ENCODE results near the gene FAM222A.

FAM222A gene

DNA sequence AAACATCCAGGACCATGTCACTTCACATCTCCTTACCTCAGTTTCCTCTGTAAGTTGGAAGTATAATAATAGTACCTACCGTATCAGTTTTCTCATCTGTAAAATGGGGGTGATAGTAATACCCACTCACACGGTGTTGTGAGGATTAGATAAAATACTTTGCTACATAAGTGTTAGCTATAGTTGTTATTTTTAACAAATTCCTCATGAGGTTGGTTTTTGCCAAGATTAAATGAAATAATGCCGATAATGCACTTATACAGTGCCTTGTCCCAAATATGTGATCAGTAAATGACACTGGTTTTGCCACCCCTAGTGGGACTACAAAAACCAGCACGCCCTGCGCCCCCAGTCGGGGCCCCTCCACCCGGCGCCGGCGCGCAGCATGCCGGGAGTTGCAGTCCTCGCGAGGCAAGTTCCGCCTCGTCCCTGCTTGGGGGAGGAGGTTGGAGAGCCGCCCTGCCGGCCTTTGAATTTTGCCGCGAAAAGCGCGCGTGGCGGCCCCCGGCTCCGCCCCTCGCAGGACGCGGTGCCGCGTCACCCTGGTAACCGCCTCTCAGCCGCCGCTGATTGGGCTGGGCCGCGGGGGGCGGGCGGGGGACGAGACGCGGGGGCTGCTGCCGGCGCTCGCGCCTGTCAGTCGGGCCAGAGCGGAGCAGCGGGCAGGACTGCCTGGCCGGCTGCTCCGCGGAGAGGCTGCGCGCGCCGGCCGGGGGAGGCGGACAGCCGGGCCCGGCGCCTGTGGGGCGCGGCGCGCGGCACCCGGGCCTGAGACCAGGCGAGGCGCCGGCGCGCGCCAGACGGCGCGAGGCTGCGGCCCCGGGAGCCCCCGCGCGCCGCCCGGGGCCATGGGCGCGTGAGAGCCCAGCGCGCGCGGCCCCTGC, at the start of gene FAM222A:
FAM222A (plus strand) TSS at position 639 of the 884 bp plus-strand sequence. CDS start 30,322 bp downstream, outside the sequence.
- DNase-seq: peak; percentile 86

DNA sequence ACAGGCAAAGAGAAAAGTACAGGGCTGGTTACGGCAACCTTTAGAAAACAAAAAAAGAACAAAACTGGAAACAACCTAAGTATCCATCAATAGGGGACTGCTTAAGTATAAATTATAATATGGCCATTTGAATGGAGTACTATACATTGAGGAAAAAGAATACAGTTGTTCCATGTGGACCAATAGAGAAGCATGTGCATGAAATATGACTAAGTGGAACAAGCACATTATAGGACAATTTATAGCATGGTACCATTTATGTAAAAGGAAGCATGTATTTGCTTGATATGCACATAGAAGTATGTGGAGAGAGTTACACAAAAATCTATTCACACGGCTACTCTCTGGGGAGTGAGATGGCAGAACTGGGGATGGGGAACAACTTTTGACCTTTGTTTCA, 49.2 kb upstream of the FAM222A start:
- DNase-seq: no peak

DNA sequence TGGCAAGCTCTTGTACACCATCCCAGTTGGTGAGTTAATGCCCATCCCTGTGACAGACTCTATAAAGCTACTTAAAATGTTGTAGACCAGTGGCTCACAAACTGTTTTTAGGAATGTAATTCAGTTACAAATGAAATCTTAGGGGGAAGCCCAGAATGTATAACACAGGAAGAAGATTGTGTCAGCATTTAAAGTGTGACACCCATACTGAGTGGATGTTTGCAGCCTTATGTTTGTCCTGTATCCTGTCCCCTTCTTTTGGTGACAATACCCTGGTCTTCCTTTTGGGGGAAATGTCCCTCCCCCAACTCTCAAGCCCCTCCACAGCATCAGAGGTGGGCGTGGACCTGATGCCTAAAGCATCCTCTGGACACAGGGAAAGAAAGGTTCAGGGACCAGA, 47.6 kb upstream of the FAM222A start:
- no peak for DNase-seq

DNA sequence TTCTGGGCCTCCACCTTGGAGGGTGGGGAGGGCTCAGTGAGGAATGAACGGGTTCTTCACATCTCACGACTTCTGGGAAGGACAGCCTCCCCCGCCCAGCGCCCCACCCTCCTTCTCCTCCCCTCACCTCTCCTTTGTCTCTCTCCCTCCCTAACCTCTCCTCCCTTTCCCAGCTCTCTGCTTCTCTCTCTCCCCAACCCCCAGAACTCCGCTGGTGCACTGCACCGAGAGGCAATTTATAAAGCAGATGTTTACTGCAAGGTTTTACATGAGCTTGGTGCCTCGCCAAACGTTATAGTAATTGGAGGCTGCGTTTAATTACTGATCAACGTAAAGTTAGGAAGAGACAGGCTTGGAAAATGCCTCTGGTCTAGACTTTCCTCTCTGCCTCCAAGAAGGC, 42.9 kb upstream of the FAM222A start:
- DNase-seq: no peak

DNA sequence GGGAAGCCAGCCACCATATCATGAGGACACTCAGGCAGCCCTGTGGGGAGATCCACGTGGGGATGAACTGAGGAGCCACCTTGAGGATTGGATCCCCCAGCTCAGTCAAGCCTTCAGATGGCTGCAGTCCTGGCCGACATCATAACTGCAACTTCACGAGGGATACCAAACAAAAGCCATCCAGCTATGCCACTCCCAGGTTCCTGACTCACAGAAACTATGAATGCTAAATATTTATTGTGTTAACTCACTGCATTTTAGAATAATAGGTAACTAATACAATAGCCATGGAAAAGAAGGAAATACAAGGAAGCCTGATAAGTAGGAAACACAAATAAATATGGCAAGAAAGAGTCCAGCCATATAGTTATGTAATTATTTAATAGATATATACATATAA, 42.1 kb upstream of the FAM222A start:
- no peak for DNase-seq

DNA sequence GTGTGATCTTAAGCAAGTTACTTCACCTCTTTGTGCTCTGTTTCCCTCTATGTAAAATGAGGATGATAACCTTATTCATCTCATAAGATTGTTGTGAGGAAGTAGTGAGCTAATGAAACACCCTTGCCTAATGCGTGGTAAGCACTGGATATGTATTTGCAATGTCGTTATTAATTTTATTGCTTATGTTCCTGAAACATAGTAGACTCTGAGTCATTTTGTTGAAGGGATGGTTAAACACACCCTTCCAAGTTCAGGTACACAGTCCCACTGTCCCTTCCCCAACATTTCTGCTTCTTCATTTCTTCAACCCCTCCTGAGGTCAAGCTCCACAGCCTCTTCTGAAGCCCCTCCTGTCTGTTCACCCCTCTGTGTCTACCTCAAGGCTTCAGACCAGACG, 40.2 kb upstream of the FAM222A start:
- DNase-seq: no peak

DNA sequence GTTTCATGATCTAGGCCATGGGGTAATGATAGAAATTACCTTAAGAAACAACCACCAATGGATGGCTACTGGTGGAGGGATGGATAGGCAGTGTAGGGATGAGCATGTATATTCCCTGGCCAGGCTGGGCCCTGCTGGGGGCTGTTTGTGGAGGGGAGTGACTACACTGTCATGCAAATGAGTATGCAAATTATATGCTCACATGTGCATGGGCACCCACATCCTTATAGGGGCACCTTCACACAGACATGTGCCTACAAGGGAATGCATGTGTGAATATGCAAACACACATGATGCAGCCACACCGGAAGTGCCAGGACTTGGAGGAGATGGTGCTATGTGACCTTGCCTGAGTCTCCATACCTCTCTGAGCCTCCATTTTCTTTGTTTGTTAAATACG, 39.7 kb upstream of the FAM222A start:
- no peak for DNase-seq

DNA sequence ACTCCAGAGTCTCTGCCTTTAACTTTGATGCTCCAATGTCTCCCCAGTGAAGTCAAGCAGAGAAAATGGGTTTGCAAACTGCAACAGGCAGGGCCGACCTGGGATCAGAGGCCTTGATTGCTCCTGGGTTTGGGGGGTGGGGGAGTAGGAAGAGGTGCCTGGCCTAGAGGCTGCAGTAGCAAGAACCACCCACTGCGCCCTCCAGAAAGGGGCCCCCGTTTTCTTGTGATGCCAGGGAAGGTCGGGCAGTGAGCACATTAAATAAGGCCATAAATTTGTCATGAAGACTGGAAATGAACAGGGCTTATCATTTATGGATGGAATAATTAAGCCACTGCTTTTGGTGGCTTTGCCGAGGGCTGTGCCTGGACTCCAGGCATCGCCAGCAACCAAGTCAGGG, 38.2 kb upstream of the FAM222A start:
- DNase-seq: no peak

DNA sequence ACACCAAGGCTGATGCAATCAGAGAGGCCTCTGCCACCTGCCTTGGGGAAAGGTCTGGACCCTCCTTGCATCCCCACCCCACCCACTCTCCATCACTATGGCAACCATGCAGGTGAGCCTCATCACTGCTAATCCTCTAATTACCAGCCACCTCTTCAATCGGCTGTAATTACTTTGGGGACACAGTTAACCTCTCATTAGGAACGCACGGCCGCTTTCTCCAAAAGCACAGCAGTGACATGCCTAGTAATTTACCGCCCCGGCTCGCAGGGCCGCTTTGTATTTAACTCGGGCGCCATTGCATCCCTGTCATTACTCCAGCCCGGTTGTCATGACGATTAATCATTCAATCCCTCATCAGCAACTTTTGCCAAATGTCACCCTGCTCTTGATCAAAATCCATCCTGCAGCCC, 36.3 kb upstream of the FAM222A start:
- DNase-seq: no peak

DNA sequence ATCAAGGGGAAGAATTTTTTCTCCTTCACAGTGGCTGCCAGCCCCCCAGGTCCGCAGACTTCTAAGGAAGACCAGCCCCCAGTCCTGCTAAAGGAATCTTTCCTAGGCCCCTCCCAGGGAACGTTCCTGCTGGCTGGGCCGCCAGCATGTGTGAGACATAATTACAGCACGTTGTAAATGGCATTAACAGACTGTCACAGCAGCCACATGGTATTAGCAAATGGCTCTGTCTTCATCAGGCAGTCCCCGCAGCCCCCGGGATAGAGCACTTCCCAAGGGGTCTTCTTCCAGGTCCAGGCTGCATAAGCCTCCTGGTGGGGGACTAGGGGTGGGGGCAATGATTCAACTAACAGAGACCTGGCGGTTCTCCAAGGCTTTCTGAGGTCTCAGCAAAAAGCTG, 34.9 kb upstream of the FAM222A start:
- DNase-seq: no peak

DNA sequence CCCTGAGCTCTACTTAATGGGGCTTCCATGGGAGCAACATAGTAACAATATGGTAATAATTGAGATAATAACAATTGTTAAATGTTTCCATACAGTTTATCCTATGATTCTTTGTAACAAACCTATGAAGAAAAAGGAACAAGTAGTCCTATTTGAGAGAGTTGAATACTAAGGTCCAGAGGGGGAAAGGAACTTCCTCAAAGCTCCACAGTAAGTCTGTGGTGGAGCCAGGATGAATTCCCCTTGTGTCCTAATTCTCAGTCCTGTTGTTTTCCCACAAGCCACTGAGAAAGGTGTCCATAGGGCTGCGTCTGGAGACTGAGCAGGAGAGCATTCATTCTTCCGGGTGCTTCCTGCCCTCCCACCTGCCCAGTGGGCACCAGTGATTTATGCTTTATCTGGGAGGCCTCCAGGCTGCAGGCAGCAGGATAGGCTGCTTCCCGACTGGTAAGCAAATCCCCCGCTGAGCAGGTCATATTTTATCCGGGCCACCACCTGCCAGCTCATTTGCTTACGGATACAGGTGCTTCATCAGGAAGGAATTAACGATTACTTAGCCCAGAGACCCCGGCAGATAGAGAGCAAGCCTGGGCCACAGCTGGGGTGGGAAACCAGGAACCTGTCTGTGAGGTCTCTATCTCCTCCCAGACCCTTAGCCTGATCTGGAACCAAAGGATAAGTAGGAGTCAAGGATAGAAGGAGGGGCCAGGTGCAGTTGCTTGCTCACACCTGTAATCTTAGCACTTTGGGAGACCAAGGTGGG, 33.9 kb upstream of the FAM222A start:
- DNase-seq: no peak

DNA sequence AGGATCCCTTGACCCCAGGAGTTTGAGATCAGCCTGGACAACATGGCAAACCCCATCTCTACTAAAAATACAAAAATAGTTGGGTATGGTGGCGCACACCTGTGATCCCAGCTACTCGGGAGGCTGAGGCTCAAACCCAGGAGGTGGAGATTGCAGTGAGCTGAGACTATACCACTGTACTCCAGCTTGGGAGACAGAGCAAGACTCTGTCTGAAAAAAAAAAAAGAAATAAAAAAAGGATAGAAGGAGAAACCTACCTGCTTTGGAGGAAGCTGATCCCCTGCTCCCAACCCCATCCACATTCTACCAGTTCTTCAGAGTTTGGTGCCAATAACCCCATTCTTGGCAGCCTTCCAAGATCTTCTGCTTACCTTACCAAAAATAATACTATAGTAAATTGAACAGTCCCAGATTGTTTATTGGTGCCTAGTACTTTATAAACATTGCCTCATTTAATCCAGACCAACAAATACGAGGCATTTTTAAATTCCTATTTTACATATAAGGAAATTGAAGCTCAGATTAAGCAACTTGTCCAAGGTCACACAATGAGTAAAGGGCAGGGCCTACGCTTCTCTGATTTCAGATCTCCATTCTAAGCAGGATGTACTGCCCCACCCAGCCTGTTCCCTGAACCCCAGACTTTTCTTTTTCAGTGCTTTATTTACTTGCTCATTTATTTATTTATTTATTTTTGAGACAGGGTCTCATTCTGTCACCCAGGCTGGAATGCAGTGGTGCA, 33.2 kb upstream of the FAM222A start:
- DNase-seq: no peak

DNA sequence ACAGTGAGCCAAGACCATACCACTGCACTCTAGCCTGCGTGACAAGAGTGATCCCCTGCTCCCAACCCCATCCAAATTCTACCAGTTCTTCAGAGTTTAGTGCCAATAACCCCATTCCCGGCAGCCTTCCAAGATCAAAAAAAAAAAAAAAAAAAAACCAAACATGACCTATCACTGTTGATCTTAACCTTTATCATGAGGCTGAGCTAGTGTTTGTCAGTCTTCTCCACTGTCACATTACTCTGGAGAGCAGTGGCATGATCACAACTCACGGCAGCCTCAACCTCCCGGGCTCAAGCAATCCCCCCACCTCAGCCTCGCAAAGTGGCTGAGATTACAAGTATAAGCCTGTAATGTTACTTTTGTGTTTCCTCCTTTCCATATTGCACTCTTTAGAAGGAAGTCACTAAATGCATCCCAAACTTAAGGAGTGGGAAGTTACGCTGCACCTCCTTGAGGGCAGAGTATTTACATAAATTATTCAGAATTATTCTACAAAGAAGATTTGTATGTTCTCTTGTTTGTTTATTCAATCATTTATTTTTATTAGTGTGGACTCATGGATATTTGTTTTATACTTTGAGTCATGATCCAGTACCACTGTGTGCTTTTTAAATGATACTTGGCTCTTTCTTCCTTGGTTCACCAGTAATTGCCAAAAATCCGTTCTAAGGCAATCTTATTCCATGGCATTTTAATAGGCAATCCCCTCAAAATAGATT, 31.5 kb upstream of the FAM222A start:
- no peak for DNase-seq

DNA sequence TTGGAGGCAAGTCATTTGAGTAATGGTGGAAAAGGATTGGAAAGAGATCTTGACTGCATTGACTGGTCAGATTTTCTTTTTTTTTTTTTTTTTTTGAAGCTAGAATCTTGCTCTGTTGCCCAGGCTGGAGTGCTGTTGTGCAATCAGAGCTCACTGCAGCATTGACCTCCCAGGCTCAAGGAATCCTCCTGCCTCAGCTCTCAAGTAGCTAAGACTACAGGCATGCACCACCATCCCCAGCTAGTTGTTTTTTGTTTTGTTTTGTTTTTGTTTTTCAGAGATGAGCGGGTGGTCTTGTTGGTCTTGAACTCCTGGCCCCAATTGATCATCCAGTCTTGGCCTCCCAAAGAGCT, 30.9 kb upstream of the FAM222A start:
- no peak for DNase-seq

DNA sequence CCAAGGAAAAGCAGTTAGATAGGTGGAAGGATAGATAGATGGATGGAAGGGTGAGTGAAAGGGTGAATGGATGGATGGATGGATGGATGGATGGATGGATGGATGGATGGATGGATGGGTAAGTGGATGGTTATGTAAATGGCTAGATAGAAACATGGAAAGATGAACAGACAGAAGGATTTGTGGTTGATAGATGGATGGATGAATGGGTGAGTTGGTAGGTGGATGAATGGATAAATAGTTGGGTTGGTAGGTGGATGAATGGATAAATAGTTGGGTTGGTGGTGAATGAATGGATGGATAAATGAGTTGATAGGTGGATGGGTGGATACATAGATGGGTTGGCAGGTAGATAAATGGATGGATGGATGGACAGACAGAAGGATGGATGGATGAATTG, 30.3 kb upstream of the FAM222A start:
- DNase-seq: no peak

DNA sequence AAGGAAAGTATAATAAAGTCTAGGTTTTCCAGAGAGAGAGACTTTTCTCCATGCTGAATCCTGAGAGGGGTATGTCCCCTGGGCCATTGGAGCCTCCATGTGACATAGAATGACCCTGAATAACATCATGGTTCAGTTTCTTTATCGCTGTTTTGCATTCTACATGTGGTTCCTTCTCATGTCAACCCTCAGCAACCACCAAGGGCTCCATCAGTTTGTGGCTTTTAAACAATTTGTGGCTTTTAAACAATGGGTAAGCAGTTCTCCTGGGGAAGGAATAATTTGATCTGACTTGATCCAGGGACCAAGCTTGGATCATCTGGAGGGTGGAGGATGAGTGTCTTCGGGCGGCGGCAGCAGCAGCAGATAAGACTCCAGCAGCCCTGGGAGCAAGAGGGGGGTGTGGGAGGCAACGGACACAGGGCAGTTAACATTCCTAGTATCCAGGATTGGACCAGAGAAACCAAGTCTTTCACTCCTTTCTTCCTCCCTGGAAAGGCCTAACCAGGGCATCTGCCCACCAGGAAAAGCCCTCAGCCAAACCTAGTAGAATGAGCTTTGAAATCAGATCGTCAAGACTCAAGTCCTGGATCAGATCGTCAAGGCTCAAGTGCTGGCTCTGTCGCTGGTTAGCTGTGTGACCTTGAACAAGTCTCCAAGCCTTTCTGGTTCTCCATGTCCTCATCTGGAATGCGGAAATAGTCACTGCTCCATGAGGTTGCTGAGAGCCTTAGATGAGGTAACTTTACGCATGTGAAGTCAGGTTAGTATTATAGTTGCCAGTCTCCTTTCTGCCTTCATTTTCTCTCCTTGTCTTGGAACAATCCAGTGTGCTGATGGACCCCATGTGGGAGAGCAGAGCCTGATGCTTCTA, 27.8 kb upstream of the FAM222A start:
- DNase-seq: no peak

DNA sequence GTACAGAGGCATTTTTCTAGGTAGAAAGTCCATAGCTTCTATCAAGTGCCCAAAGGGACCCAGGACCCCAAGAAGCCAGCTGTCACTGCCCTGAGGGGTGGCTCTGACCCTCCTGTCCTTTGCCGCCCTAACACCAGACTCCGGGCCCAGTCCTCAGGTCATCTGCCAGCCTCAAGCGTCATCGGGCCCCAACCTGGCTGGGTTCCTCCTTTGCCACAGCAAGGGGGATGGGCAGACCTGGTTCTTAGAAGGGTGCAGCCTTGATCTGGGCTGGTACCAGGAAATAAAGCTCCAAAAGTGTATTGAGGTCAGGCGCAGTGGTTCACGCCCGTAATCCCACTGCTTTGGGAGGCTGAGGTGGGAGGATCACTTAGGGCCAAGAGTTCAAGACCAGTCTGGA, 27.1 kb upstream of the FAM222A start:
- DNase-seq: no peak

DNA sequence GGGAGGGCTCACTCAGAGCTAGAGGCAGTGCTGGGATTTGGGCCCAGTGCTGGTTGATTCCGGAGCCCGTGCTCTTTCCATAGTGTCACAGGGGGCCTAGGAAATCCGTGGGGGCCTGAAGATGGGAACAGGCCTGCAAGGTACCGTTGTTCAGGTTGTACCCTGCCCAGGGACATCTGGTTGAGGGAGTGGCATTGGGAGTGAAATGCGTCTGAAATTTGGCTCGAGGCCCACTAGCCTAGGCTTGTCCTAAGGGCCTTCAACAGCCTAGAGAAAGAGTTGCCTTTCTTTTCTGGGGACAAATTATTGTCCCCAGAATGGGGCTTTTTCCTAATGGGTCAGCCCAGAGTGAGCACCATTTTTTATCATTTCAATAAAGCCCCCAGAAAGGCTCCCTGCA, 26.4 kb upstream of the FAM222A start:
- DNase-seq: no peak

DNA sequence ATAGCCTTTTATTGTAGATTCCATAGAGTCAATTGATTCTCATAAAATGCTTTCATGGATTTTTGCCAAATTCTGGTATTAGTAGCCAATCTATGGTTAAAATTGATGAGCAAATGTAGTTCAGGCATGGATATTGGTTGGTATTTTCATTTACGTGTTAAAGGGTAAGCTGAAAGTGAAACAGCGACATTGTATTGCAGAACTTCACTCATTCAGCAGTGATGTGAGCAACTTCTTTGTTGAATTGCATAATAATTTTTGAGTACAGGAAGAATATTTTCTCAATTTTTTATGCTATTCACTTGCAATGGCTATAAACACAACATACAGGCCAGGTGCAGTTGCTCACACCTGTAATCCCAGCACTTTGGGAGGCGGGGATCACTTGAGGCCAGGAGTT, 24.2 kb upstream of the FAM222A start:
- DNase-seq: no peak

DNA sequence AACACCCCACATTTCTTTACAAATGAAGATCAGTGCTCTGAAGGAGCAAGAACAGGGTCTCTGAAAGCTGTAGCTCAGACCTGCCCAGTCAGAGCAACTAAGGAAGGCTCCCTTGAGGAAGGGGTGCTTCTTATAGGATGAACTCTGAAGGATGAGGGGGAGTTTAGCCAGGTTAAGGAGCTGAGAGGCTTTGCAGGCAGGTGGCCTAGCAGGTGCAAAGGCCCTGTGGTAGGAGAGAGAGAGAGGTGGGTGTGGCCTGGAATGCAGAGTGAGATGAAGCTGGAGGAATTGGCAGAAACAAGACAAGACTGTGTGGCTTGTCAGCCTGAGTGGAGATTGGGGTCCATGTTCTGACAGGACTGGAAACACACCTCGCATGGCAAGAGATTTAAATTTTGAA, 20.5 kb upstream of the FAM222A start:
- DNase-seq: no peak

DNA sequence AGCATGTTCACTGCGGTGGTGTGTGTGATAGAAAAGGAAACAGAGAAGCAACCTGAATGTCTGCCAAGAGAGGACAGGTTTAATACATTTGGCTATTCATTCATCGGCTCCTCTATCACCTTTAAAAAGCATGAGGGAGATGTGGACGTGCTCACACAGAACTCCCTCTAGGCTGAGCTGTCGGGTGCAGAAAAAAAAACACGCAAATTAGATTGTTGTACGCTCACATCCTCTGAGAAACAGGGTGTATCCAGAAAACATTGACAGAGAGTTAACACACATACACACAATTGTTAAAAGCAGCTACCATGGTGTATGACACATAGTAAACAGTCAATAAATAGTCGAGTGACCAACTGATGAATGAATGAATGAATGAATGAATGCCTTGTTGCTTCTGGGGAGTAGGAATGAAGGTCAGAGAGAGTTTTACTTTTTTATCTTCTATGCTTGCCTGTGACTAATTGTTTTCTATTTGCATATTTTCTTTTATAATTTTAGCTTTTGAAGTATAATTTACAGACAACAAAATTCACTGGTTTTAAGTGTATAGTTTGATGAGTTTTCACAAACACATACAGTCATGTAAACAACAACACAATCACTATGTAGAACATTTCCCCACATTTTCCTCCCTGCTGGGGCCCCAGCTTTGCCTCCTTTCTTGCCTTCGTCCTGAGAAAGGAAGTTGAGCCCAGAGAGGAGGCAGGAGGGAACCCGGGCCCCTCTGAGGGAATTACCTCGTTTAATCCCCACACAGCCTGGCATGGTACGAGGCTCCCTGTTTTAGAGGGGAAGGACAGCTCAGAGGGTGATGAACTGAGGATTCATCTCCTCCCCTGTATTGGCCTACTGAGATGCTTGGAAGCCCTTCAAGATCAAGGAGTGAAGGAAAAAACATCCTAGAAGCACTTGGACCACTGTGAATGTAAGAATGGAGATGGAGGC, 19.7 kb upstream of the FAM222A start:
- no peak for DNase-seq
